ENCODE measurements around the gene NKIRAS1. TPM values are rescaled to one million over a fixed set of nuclear protein-coding genes. Genes with fewer than 3 reads are reported as not detected.

Gene NKIRAS1
- total and polyA plus RNA-seq, 2 of the 8 experiments (the other 6 are each of a cell fraction or from before 2014, with no cell fraction given), result 3.4 to 7.0 TPM

DNA sequence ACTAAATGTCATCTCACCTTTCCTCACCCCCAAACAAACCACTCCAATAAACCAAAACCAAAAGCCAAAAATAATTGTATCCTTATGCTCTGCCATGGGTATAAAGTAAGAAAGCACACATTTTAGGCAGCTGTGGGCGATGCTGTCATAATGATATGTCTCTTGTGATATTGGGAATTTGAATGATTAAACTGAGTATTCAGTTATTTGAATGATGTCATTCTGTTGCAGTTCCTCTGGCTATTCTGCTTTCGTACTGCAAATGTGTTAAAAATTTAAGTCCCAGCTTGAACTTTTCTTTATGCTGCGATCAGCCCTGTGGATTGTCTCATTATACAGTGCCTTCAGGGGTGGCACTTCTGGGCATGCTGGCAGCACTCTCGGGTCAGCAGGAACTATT is 17.5 kb upstream of the NKIRAS1 start (continued):
- TF ChIP-seq RBBP5 (IDR thresholded peaks at IDR 0.05; ENCODE audit: borderline replicate concordance, low read depth, low read length), result no peak
- no peak for TF ChIP-seq SIRT6 (IDR thresholded peaks at IDR 0.05; ENCODE audit: low read length)
- no peak for TF ChIP-seq NRF1 (IDR thresholded peaks at IDR 0.05; ENCODE audit: low read depth, low read length)
- TF ChIP-seq CEBPB (IDR thresholded peaks at IDR 0.05; ENCODE audit: low read depth, low read length), result no peak
- no peak for TF ChIP-seq POLR2AphosphoS5 (IDR thresholded peaks at IDR 0.05; ENCODE audit: low read depth, low read length)
- TF ChIP-seq RNF2 (IDR thresholded peaks at IDR 0.05; ENCODE audit: borderline replicate concordance, low read depth, low read length, missing control alignments, poor library complexity, severe bottlenecking), result no peak

Measured in H1 (cell line).